K562 (cell line): ENCODE data around the gene AKT2.

ENCODE experiments used
- SP1 ChIP-seq: sonication (generic); formaldehyde crosslinking; IDR thresholded peaks from 2 replicates; pipeline ENCODE4 v1.8.1; 2022; ENCODE audit warnings: mild to moderate bottlenecking, missing genetic modification reagents
- TF ChIP-seq, protein P1 (sequence below), 2 experiments: fragments of 450-650 bp; formaldehyde crosslinking in 1 of 2; IDR thresholded peaks; 2 replicates each; pipeline versions ENCODE4 v1.4.0 to v1.6.1; 2014 to 2020; ENCODE audit warnings: mild to moderate bottlenecking in 2 of 2, borderline replicate concordance in 1 of 2, low read depth in 1 of 2

DNA sequence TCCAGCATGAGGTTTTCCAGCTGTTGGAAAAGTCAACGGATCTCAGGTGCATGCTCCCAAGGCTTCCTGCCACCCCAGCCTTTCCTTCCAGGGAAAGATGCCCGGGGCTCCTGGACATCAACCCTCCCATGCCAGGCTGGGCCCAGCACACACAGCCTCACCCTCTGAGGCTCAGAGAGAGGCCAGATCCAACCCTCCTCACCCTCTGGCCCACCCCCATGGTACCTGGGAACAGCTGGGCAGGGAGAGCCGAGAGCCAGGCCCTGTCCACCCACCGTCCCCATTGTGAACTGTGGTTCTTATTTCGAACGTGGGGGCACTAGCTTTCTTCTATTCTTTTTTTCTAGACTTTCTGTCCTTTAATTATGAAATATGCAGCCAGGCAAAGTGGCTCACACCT is 48.8 kb downstream of the AKT2 start:
- TF ChIP-seq, protein P1, sequence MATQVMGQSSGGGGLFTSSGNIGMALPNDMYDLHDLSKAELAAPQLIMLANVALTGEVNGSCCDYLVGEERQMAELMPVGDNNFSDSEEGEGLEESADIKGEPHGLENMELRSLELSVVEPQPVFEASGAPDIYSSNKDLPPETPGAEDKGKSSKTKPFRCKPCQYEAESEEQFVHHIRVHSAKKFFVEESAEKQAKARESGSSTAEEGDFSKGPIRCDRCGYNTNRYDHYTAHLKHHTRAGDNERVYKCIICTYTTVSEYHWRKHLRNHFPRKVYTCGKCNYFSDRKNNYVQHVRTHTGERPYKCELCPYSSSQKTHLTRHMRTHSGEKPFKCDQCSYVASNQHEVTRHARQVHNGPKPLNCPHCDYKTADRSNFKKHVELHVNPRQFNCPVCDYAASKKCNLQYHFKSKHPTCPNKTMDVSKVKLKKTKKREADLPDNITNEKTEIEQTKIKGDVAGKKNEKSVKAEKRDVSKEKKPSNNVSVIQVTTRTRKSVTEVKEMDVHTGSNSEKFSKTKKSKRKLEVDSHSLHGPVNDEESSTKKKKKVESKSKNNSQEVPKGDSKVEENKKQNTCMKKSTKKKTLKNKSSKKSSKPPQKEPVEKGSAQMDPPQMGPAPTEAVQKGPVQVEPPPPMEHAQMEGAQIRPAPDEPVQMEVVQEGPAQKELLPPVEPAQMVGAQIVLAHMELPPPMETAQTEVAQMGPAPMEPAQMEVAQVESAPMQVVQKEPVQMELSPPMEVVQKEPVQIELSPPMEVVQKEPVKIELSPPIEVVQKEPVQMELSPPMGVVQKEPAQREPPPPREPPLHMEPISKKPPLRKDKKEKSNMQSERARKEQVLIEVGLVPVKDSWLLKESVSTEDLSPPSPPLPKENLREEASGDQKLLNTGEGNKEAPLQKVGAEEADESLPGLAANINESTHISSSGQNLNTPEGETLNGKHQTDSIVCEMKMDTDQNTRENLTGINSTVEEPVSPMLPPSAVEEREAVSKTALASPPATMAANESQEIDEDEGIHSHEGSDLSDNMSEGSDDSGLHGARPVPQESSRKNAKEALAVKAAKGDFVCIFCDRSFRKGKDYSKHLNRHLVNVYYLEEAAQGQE (IDR thresholded peaks at IDR 0.05; ENCODE audit: borderline replicate concordance), result no peak
- TF ChIP-seq, protein P1 (CRISPR knock-in tag; IDR thresholded peaks at IDR 0.05; ENCODE audit: low read depth), result no peak
- no peak for TF ChIP-seq SP1 (CRISPR knock-in tag)
